Prostate gland (tissue), 2 donors: ENCODE measurements around the gene DGKI.

ENCODE experiments used
- CTCF ChIP-seq, 4 experiments: fragments of 200-600 bp in 2 of 4; fragments of 450-650 bp in 2 of 4; sonication (generic) in 2 of 4; IDR thresholded peaks; 1 replicate in 3 of 4; 2 replicates in 1 of 4; pipeline ENCODE4 v1.5.1; 2016 to 2019; ENCODE audit warnings: antibody characterized with exemption in 4 of 4, mild to moderate bottlenecking in 2 of 4, moderate library complexity in 2 of 4
- POLR2A ChIP-seq: fragments of 450-650 bp; IDR thresholded peaks from one replicate; pipeline ENCODE4 v1.6.1; 2016; ENCODE audit warnings: antibody characterized with exemption, mild to moderate bottlenecking
- POLR2AphosphoS5 ChIP-seq: sonication (generic); formaldehyde crosslinking; IDR thresholded peaks from one replicate; pipeline ENCODE4 v1.6.1; 2017; ENCODE audit warnings: antibody characterized with exemption

GRCh38 chr7:137546009-137546408 lies 300.8 kb downstream of the DGKI start:
- TF ChIP-seq POLR2AphosphoS5, result no peak
- no peak for TF ChIP-seq CTCF (IDR thresholded peaks at IDR 0.05)
- no peak for TF ChIP-seq POLR2A
